DMS114 treated with DMSO at 0.1 percent for 48 hours (cell line): Measurements from ENCODE around the gene EPC2.
"Not testable (repeated sequence)": the region's sequence is repeated elsewhere in the genome, so short reads cannot be mapped to it uniquely, and the experiment has no call there.

Experiments
- DNase-seq: peaks from one replicate; lab custom pipeline; 2025; ENCODE audit not compliant: unreplicated experiment; lab: John Stamatoyannopoulos, UW

The EPC2 gene

DNA sequence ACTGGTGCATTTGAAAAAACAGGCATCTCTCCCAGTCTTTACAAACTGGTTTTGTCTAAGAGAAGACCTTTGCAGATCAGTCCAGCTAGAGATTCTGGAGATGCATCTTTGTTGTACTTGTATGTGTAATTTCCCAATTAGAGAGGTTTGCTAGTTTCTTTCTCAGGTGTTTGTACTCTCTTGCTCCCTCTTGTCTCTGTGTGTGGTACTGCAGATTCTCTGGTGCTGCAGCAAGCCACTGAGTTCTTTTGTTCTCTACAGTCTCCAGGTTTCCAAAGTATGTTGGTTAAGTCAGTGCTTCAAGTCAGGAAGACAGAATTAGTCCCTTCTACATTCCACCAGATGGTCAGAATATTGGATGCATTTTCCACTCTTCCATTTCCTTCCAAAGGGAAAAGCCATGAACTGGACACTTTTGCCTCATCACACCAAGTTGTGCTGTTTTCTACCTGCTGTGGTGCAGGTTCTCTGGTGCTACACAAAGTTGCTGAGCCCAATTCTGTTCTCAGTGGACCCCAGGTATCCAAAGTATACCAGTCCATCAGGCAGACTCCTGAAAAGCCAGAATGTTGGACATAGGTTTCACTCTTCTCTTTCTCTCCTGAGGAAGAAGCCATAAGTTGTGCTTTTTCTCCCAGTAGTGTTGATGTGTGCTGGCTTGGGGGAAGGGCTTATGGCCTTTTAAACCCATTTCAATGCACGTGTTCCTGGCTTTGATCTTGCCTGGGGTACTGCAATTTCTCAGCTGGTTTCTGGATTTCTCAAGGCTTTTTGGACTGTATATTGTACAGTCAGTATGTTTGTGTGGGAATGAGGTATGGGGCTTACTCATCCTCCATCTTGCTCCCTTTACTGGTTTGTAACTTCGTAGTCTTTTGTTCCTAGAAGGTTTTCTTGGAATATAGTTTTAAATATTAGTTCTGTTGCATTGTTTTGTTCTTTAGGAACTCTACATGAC lies 29.8 kb downstream of the EPC2 start:
- no peak for DNase-seq

DNA sequence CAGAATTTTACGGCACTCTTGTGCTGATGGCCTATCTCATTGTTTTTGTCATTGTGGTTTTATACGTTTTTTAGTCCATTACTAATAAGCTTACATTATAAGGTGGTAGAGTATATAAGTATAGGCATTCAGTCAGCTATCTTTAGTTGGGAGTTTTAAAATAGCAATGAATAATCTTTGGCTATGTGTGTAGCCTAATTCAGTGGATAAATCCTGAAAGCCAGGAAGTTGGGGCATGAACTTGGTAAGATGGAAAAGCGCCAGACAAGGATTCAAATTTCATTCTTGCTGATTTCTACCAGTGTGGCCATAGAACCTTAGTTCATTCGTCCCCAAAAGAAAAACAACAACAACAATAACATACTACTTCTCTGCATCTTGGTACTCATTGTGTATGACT lies 31.2 kb downstream of the EPC2 start:
- no peak for DNase-seq

DNA sequence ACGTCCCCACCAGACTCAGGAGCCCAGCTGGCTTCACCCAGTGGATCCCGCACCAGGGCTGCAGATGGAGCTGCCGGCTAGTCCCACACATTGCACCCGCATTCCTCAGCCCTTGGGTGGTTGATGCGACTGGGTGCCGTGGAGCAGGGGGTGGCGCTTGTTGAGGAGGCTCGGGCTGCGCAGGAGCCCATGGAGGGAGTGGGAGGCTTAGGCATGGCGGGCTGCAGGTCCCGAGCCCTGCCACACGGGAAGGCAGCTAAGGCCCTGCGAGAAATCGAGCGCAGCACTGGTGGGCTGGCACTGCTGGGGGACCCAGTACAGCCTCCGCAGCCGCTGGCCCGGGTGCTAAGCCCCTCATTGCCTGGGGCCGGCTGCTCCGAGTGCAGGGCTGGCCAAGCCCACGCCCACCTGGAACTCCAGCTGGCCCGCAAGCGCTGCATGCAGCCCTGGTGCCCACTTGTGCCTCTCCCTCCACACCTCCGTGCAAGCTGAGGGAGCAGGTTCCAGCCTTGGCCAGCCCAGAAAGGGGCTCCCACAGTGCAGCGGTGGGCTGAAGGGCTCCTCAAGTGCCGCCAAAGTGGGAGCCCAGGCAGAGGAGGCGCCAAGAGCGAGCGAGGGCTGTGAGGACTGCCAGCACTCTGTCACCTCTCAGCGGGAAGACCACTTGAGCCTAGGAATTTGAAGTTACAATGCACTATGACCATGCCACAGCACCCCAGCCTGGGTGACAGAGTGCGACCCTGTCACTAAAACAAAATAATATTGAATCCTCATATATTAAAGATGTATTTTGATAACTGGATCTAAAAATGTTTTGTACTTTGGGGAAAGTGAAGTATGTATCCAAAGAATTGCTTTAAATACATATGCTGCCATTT lies 34.0 kb downstream of the EPC2 start:
- DNase-seq = not testable (repeated sequence)

DNA sequence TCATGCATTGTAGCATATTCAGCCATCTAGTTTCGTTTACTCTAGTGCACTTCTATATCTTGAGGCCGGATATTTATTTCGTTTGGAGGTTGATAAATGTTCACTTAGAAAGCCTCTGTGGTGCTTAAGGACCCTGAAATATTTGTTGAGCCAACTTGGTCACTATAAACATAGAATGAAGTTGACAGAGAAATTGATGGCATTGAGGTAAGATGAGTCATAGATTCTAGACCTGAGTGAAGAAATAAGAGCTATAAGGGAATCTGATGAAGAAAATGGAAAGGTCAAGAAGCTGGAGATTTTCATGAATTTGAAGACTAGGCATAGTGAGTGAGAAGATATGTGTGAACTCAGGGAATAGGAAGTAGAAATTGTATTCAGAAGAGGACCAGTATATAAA lies 35.9 kb downstream of the EPC2 start:
- no peak for DNase-seq

DNA sequence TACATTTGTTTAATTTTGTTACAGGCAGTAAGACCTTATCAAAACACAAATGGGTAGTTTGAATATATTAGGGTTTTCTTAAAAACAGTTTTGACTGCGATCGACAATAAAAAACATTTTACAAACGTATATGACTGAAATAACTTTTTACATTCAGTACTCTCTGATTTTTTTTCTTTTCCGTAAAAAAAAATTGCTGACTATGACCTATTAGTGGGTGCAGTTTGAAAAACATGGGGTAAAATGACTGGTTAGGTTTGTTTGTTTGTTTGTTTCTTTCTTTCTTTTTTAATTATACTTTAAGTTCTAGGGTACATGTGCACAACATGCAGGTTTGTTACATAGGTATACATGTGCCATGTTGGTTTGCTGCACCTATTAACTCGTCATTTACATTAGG lies 36.9 kb downstream of the EPC2 start:
- DNase-seq = no peak

DNA sequence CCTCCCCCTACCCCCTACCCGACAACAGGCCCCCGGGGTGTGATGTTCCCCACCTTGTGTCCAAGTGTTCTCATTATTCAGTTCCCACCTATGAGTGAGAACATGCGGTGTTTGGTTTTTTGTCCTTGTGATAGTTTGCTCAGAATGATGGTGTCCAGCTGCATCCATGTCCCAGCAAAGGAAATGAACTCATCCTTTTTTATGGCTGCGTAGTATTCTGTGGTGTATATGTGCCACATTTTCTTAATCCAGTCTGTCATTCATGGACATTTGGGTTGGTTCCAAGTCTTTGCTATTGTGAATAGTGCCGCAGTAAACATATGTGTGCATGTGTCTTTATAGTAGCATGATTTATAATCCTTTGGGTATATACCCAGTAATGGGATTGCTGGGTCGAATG lies 37.3 kb downstream of the EPC2 start:
- DNase-seq = not testable (repeated sequence)

DNA sequence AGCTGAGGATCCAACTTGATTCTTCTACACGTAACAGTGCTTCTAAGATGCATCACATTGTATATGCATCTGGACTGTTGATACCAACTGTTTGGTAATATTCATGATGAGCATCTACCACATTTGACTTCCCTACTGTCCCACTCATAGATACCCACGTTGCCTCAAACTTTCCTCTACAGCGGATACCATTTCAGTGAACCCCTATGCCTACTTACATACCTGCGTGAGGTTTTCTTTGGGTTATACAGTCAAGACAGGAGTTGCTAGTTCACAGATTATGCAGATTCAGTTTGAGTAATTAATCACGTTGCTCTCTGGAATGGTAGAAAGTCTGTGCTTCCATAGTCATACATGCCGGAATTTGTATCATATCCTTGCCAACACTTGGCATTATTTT lies 40.0 kb downstream of the EPC2 start:
- no peak for DNase-seq

DNA sequence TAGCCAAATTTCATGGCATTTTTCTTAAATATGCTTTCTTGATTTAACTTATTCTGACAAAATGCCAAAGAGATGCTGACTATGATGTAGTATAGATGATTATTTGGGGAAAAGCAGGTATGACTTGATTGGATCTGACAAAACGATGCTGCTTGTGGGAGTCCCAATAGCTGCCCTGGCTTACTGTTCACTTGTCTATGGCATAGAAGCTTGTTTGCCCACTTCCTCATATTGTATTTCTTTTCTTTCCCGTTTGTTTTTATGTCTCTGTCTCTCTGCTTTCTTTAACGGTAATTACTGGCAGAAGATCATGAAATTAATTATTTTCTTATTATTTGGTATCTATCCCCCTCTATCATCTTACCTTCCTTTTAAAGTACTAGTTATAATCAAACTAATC lies 43.0 kb downstream of the EPC2 start:
- DNase-seq = no peak

DNA sequence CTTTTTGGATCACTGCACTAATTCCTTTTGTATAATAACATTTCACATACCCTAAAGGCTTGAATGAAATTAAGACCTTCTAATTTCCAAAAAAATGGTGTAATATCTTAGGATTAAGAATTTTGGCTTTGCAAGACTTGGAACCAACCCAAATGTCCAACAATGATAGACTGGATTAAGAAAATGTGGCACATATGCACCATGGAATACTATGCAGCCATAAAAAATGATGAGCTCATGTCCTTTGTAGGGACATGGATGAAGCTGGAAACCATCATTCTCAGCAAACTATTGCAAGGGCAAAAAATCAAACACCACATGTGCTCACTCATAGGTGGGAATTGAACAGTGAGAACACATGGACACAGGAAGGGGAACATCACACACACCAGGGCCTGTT lies 43.5 kb downstream of the EPC2 start:
- DNase-seq = not testable (repeated sequence)

DNA sequence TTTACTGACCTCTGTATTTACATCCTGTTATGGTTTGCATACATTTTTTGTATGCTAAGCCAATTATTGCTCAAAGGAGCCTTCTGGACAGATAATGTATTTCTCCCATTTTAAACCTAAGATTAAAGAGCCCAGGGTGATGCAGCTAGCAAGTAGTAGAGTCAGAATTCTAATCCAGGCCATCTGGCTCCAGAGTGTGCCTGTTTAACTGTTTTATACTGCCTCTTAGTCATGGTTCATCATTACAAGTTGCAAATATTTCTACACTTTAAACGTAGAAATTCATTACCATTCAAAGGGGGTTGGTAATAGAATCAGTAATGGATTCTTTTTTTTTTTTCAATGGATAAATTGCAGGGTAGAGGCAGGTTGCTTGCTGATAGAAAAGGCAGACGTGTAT lies 52.4 kb downstream of the EPC2 start:
- DNase-seq = no peak

DNA sequence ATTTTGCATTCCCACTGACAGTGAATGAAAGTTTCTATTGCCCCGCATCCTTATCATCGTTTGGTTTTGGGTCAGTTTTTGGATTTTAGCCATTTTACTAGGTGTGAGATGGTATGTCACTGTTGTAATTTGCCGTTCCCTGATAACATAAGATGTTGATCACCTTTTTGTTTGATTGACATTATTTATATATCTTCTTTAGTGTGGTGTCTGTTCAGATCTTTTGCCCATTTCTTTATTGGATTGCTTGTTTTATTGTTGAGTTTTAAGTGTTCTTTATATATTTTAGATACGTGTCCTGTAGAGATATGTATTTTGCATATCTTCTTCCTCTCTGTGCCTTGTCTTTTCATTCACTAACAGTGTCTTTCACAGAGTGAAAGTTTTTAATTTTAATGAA lies 55.3 kb downstream of the EPC2 start:
- DNase-seq = no peak

DNA sequence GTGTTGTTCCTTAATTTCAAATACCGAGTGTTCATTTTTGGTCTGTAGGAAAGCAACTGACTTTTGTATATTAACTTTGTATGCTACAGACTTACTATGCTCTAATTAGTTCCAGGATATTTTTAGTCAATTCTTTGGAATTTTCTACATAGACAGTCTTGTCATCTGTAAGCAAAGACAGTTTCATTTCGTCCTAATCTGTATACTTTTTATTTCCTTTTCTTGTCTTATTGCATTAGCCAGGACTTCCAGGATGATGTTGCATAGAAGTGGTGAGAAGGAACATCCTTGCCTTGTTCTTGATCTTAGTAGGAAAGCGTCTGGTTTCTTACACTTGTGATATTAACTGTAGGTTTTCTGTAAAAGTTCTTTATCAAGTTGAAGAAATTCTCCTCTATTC lies 56.5 kb downstream of the EPC2 start:
- DNase-seq = no peak

DNA sequence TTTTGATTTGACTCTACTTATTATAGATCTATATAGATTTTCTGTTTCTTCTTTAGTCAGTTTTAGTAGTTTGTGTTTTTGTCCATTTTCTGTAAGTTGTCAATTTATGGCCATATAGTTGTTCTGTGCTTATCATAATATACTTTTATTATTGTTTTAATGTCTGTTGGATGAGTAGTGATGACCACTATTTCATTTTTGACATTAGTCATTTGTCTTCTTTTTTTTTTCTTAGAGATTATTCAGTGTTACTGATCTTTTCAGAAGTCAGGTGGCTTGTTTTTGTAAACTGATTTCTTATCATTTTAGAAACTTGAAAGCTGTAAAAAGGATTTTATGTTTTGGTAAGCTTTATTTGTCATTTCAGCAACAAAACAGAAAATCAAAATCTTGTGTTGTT lies 57.3 kb downstream of the EPC2 start:
- no peak for DNase-seq

DNA sequence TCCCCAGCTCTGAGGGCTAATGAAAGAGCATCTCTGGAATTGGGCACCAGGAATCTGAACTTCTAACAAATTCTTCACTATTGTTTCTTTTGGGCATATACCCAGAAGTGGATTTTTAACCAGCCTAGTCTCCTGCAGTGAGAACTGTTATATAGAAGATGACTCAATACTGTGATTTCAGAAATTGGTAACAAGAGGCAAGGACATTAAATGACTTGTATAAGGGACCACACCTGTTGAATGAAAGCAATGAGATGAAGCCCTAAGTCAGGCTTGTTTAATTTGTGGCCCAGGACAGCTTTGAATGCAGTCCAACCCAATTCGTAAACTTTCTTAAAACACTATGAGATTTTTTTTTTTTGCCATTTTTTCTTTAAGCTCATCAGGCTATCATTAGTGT lies 57.9 kb downstream of the EPC2 start:
- no peak for DNase-seq

DNA sequence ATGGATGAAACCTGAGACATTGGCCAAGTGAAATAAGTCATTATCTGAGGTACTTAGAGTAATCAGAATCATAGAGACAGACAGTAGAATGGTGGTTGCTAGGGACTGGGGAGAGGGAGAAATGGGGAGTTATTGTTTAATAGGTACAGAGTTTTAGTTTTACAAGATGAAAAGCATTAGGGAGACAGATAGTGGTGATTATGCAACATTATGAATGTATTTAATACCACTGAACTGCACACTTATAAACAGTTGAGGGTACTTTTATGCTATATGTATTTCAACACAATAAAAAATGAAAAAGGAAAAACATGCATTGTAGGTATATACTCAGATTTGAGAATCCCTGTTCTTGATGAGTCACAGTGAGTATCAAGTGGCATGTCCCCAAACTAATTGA lies 59.7 kb downstream of the EPC2 start:
- DNase-seq = no peak

DNA sequence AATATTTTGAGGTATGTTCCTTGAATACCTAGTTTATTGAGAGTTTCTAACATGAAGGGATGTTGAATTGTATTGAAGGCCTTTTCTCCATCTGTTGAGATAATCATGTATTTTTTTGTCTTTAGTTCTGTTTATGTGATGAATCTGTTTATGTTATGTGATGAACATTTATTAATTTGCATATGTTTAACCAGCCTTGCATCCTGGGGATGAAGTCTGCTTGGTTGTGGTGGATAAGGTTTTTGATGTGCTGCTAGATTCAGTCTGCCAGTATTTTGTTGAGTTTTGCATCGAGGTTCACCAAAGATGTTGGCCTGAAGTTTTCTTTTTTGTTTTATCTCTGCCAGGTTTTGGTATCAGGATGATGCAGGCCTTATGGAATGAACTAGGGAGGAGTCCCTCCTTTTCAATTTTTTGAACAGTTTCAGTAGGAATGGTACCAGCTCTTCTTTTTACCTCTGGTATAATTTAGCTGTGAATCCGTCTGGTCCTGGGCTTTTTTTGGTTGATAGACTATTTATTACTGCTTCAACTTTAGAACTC lies 71.9 kb downstream of the EPC2 start:
- DNase-seq = no peak

DNA sequence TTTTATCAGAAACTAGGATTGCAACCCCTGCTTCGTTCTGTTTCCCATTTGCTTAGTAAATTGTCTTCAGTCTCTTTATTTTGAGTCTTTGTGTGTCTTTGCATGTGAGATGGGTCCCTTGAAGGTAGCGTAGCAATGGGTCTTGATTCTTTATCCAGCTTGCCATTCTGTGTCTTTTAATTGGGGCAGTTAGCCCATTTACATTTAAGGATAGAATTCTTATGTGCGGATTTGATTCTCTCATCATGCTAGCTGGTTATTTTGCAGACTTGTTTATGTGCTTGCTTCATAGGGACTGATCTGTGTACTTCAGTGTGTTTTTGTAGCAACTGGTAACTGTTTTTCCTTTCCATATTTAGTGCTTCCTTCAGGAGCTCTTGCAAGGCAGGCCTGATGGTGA lies 73.5 kb downstream of the EPC2 start:
- no peak for DNase-seq

DNA sequence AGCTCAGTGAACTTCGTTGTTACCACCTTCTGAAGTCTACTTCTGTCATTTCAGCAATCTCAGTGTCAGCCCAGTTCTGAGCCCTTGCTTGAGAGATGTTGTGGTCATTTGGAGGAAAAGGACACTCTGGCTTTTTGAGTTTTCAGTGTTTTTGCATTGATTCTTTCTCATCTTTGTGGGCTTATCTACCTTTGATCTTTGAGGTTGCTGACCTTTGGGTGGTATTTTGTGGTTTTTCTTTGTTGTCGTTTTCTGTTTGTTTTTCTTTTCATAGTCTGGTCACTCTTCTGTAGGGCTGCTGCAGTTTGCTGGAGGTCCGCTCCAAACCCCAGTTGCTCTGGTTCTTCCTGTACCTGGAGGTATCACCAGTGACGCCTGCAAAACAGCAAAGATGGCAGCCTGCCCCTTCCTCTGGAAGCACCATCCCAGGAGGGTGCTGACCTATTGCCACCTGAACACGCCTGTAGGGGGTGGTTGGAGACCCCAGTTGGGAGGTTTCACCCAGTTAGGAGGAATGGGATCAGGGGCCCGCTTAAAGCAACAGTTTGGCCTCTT lies 74.7 kb downstream of the EPC2 start:
- no peak for DNase-seq

DNA sequence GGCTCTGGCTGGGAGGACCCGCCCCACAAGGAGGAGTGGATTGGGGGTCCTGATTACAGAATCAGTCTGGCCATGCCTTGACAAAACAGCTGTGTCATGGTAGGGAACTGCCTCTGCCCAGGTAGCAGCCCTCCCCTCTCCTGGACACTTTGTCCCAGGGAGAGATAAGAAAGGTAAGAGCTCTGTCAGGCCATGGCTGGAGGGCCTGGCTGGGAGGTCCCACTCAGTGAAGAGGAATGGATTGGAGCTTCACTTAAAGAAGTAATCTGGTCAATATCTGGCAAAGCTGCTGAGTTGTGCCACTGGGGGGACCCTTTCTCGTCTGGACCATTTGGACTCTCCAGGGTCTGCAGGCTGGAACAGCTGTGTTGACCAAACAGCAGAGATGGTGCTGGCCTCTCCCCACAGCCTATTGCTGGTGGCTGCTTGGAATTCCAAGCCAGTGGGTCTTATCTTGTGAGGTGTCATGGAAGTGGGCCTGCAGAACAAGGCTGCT lies 75.4 kb downstream of the EPC2 start:
- no peak for DNase-seq

DNA sequence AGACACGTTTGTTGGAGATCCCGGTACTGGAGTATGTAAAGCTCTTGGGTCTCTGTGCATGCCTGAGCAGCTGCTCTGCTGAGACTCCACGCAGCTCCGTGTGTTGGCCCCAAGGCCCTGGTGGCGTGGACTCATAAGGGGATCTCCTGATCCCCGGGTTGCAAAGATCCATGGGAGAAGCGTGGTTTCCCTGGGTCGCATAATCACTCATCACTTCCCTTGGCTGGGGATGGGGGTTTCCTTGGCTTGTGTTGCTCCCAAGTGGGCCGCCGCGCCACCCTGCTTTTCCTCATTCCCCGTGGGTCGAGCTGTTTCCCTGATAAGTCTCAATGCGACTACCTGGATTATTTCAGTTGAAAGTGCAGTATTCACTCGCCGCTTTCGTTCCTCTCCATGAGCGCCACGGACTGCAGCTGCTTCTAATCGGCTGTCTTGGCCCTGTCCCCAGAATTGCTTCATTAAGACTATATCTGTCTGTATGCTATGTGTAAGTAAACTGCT lies 76.0 kb downstream of the EPC2 start:
- no peak for DNase-seq

DNA sequence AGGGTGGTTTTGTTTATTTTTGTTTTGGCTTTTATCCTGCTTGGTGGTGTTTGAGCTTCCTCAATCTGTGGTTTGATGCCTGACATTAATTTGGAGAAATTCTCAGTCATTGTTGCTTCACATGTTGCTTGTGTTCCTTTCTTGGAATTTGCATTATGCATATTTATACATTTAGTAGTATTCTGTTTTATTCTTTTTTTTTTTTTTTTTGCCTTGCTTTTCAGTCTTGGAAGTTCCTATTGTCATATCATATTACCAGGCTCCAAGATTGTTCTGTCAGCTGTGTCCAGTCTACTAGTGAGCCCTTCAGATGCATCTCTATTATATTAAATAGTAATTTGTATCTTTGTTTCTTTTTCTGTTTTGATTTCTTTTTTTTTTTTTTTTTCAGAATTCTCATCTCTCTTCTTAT lies 77.0 kb downstream of the EPC2 start:
- DNase-seq = no peak
